Neural crest cell (in vitro differentiated cells): ENCODE measurements around the gene SLC7A4. TPM values are rescaled to one million over a fixed set of nuclear protein-coding genes. Genes with fewer than 3 reads are reported as not detected.
A peak's percentile ranks its signal among the peaks of the same experiment; 100 is the strongest.

Experiments used
- DNase-seq: peaks from one replicate; pipeline ENCODE4 v3.0.0; 2021; ENCODE audit warnings: low read depth, mixed read lengths, low spot score
- H3K27ac Mint-ChIP-seq: one replicate; pipeline ENCODE4 v1.8.0; 2021; ENCODE audit warnings: mild to moderate bottlenecking, mixed read lengths; ENCODE audit not compliant: unreplicated experiment
- H3K27me3 Mint-ChIP-seq: 2 replicates; pipeline ENCODE4 v1.8.0; 2021; ENCODE audit warnings: low read depth, mild to moderate bottlenecking, mixed read lengths
- H3K36me3 Mint-ChIP-seq: 2 replicates; pipeline ENCODE4 v1.8.0; 2021; ENCODE audit warnings: low read depth, mild to moderate bottlenecking, mixed read lengths
- H3K4me1 Mint-ChIP-seq: 2 replicates; pipeline ENCODE4 v1.8.0; 2021; ENCODE audit warnings: mixed read lengths
- H3K4me3 Mint-ChIP-seq: one replicate; pipeline ENCODE4 v1.8.0; 2021; ENCODE audit warnings: mild to moderate bottlenecking, mixed read lengths
- H3K9me3 Mint-ChIP-seq: 2 replicates; pipeline ENCODE4 v1.8.0; 2021; ENCODE audit warnings: mixed read lengths
- CTCF ChIP-seq: fragments of 200-600 bp; sonication (generic); conservative IDR thresholded peaks from 2 replicates; pipeline ENCODE4 v1.5.0; 2021; ENCODE audit warnings: antibody characterized with exemption, mild to moderate bottlenecking
- total RNA-seq: library from RNA; stranded (reverse); gene quantifications from 2 replicates; pipeline ENCODE4 v1.2.1, GENCODE V29; 2021

Gene SLC7A4
- total RNA-seq, 1 donor from 2014 or later, result 0.26 TPM

GRCh38 chr22:20992056-20992442 is 40.3 kb downstream of the SLC7A4 start:
- Mint-ChIP-seq H3K27me3 (no peaks in the 10 kb centered on the region), H3K4me1 (no peaks in the 10 kb centered on the region), H3K27ac (no peak overlapping the region), H3K4me3 (no peak overlapping the region), H3K36me3 (no peaks in the 10 kb centered on the region), H3K9me3 (no peaks in the 10 kb centered on the region)
- no peak for DNase-seq
- TF ChIP-seq CTCF, result no peak

GRCh38 chr22:20991252-20992055 is 40.9 kb downstream of the SLC7A4 start:
- no peak for DNase-seq
- H3K36me3 Mint-ChIP-seq, result peaks cover 3% of the 10 kb centered on the region
- H3K27me3 Mint-ChIP-seq, result no peaks in the 10 kb centered on the region
- no peaks in the 10 kb centered on the region for H3K9me3 Mint-ChIP-seq
- TF ChIP-seq CTCF, result no peak
- H3K27ac Mint-ChIP-seq, result no peak overlapping the region
- no peaks in the 10 kb centered on the region for H3K4me1 Mint-ChIP-seq
- H3K4me3 Mint-ChIP-seq, result no peak overlapping the region

- no peaks in the 10 kb centered on the region for H3K27me3 Mint-ChIP-seq
- H3K4me3 Mint-ChIP-seq, result peak overlapping the region; percentile 38
- H3K27ac Mint-ChIP-seq, result peak overlapping the region; percentile 60
- no peak for DNase-seq
- no peaks in the 10 kb centered on the region for H3K9me3 Mint-ChIP-seq
- no peak for TF ChIP-seq CTCF
- H3K4me1 Mint-ChIP-seq, result no peaks in the 10 kb centered on the region
- H3K36me3 Mint-ChIP-seq, result peaks cover 5% of the 10 kb centered on the region
Observed at GRCh38 chr22:20990184-20991180, 41.9 kb downstream of the SLC7A4 start.

GRCh38 chr22:20989323-20990138 is 42.8 kb downstream of the SLC7A4 start:
- H3K36me3 Mint-ChIP-seq, result peaks cover 5% of the 10 kb centered on the region
- no peak overlapping the region for H3K4me3 Mint-ChIP-seq
- no peak for TF ChIP-seq CTCF
- no peaks in the 10 kb centered on the region for H3K9me3 Mint-ChIP-seq
- DNase-seq, result no peak
- H3K27me3 Mint-ChIP-seq, result no peaks in the 10 kb centered on the region
- H3K27ac Mint-ChIP-seq, result no peak overlapping the region
- no peaks in the 10 kb centered on the region for H3K4me1 Mint-ChIP-seq
